PC-9 (cell line): ENCODE data around the gene CCDC134. TPM values are rescaled to one million over a fixed set of nuclear protein-coding genes. Genes with fewer than 3 reads are reported as not detected.

Experiments
- BruUV-seq: library from RNA; stranded (reverse); fragments of 400-500 nt; replicated peaks from 2 replicates; lab custom pipeline; 2021; lab: Mats Ljungman, UMichigan
- CTCF ChIA-PET: fragments of 300-600 bp; sonication (Branson Sonifier 250); formaldehyde crosslinking; loops from one replicate; lab custom pipeline; 2022; ENCODE audit warnings: antibody characterized with exemption; lab: Charles Lee
- POLR2A ChIA-PET: fragments of 300-600 bp; sonication (Branson Sonifier 250); formaldehyde crosslinking; loops from one replicate; lab custom pipeline; 2022; ENCODE audit warnings: antibody characterized with exemption; ENCODE audit not compliant: unreplicated experiment; lab: Charles Lee
- DNase-seq, 2 experiments: peaks; one replicate each; pipeline versions ENCODE4 v3.0.0 to v3.0.0-alpha.2; 2015 to 2022; ENCODE audit warnings: mixed read lengths in 1 of 2
- H2AFZ ChIP-seq: fragments of 200-600 bp; sonication (generic); 2 replicates; pipeline ENCODE4 v1.8.1; 2017; ENCODE audit warnings: antibody characterized with exemption
- H3F3A ChIP-seq: fragments of 200-600 bp; sonication (generic); 2 replicates; pipeline ENCODE4 v1.8.1; 2017; ENCODE audit warnings: antibody characterized with exemption, mild to moderate bottlenecking, low read depth; ENCODE audit not compliant: insufficient read depth
- H3K27ac ChIP-seq: fragments of 200-600 bp; sonication (generic); 2 replicates; pipeline ENCODE4 v1.6.1; 2016; ENCODE audit warnings: mixed run types
- H3K27me3 ChIP-seq: fragments of 200-600 bp; sonication (generic); 2 replicates; pipeline ENCODE4 v1.6.1; 2016; ENCODE audit warnings: low read depth, mixed run types; ENCODE audit not compliant: insufficient read depth
- H3K36me3 ChIP-seq: fragments of 200-600 bp; sonication (generic); 2 replicates; pipeline ENCODE4 v1.6.1; 2016; ENCODE audit warnings: low read depth, mixed run types
- H3K4me1 ChIP-seq: fragments of 200-600 bp; sonication (generic); replicated peaks from 2 replicates; pipeline ENCODE4 v1.6.1; 2016; ENCODE audit warnings: mixed run types; ENCODE audit not compliant: insufficient read depth
- H3K4me2 ChIP-seq: fragments of 200-600 bp; sonication (generic); 2 replicates; pipeline ENCODE4 v1.6.1; 2017; ENCODE audit warnings: mixed run types
- H3K4me3 ChIP-seq: fragments of 200-600 bp; sonication (generic); 2 replicates; pipeline ENCODE4 v1.6.1; 2016; ENCODE audit warnings: mixed run types
- H3K79me2 ChIP-seq: fragments of 200-600 bp; sonication (generic); 2 replicates; pipeline ENCODE4 v1.6.1; 2017; ENCODE audit warnings: low read depth, mixed run types
- H3K9me2 ChIP-seq: fragments of 200-600 bp; sonication (generic); 2 replicates; pipeline ENCODE4 v1.8.1; 2017; ENCODE audit warnings: mild to moderate bottlenecking; ENCODE audit not compliant: insufficient read depth
- H3K9me3 ChIP-seq: fragments of 200-600 bp; sonication (generic); 2 replicates; pipeline ENCODE4 v1.8.1; 2016; ENCODE audit warnings: low read depth; ENCODE audit not compliant: insufficient read depth
- H4K20me1 ChIP-seq: fragments of 200-600 bp; sonication (generic); 2 replicates; pipeline ENCODE4 v1.8.1; 2017; ENCODE audit not compliant: insufficient read depth
- EZH2 ChIP-seq: fragments of 200-600 bp; sonication (generic); IDR thresholded peaks from 2 replicates; pipeline ENCODE4 v1.8.0; 2017; ENCODE audit warnings: antibody characterized with exemption, low read depth
- intact Hi-C: fragments of 100-400 bp; cut with micrococcal nuclease; formaldehyde crosslinking; loops from one replicate; pipeline ENCODE4 v1.10.0; 2022; ENCODE audit not compliant: unreplicated experiment
- total RNA-seq: library from RNA; stranded (reverse); gene quantifications from 2 replicates; pipeline ENCODE4 v1.2.3, GENCODE V29; 2021
- TF ChIP-seq, protein P1 (sequence below): fragments of 200-600 bp; sonication (generic); conservative IDR thresholded peaks from 2 replicates; pipeline ENCODE4 v1.6.1; 2017; ENCODE audit warnings: mixed run types, antibody characterized with exemption, mild to moderate bottlenecking, moderate library complexity

Gene CCDC134
- total RNA-seq, 1 experiment from 2014 or later: 29.0 TPM

- intact Hi-C loops: loop anchor here (2.0 kb wide), 1 partner anchor 18 kb away; no protein-coding TSS in a partner anchor
- Histone ChIP-seq H3K79me2 (peaks cover 100% of the 10 kb centered on the region), H3K27ac (peak overlapping the region; percentile 80), H2AFZ (no peak overlapping the region), H3K4me2 (peak overlapping the region; percentile 60), H3K4me3 (peak overlapping the region; percentile 25), H3K9me3 (no peaks in the 10 kb centered on the region), H4K20me1 (0 out of 2 replicates have a peak, but pooled peaks cover 5% of the 10 kb centered on the region), H3K36me3 (peaks cover 46% of the 10 kb centered on the region), H3K4me1 (peaks cover 84% of the 10 kb centered on the region), H3K27me3 (no peaks in the 10 kb centered on the region), H3F3A (peaks cover 72% of the 10 kb centered on the region), H3K9me2 (no peaks in the 10 kb centered on the region)
- DNase-seq: peak in 1 of 2 experiments; percentile 84
- TF ChIP-seq EZH2: no peak
- TF ChIP-seq, protein P1, sequence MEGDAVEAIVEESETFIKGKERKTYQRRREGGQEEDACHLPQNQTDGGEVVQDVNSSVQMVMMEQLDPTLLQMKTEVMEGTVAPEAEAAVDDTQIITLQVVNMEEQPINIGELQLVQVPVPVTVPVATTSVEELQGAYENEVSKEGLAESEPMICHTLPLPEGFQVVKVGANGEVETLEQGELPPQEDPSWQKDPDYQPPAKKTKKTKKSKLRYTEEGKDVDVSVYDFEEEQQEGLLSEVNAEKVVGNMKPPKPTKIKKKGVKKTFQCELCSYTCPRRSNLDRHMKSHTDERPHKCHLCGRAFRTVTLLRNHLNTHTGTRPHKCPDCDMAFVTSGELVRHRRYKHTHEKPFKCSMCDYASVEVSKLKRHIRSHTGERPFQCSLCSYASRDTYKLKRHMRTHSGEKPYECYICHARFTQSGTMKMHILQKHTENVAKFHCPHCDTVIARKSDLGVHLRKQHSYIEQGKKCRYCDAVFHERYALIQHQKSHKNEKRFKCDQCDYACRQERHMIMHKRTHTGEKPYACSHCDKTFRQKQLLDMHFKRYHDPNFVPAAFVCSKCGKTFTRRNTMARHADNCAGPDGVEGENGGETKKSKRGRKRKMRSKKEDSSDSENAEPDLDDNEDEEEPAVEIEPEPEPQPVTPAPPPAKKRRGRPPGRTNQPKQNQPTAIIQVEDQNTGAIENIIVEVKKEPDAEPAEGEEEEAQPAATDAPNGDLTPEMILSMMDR: no peak
- ChIA-PET CTCF (interaction anchor here (0.9 kb wide), 1 partner anchor 84 kb away, joined by 3 read pairs; no protein-coding TSS in a partner anchor), POLR2A (no interaction called here)
- BruUV-seq: no TSS peak
These were observed 40.7 kb downstream of the CCDC134 start for GRCh38 chr22:41841085-41841712.

DNA sequence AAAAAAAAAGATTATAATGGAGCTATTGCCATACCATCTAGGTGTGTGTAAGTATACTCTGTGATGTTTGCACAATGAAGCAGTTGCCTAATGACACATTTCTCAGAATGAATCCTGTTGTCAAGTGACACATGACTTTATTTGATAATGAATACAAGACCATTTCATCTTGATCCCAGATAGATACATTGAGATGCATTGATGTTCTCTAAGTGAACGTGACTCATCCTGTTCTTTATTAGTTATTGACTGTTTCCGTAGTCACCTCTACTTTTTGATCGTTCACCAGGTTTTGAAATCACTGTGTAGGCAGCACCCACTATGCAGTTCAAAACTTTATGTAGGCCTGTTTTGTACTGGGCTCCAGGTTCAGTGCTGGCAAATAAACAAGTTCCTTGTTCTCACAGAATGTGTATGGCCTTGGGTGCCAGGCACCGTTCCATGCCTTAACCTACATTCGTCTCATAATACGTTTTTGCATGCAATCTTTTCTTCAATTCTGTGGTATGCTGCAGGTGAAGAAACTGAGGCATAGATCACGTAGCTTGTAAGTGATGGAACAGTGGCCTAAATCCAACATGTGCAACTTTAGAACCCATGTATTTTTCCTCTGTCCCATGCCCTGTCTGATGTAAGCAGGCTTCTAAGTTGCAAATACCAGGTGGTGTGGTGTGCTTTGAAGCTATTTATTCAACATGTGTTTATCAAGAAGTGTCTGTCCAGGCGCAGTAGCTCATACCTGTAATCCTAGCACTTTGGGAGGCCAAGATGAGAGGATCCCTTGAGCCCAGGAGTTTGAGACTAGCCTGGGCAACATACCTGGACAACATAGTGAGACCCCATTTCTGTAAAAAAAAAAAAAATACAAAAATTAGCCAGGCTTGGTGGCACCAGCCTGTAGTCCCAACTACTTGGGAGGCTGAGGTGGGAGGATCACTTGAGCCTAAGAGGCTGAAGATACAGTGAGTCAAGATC, 42.8 kb downstream of the CCDC134 start:
- Histone ChIP-seq H3K4me3 (no peak overlapping the region), H3K4me2 (peak overlapping the region; percentile 60), H3K9me3 (no peaks in the 10 kb centered on the region), H3K36me3 (peaks cover 32% of the 10 kb centered on the region), H3F3A (peaks cover 83% of the 10 kb centered on the region), H3K9me2 (no peaks in the 10 kb centered on the region), H3K79me2 (peaks cover 97% of the 10 kb centered on the region), H2AFZ (no peak overlapping the region), H3K27ac (peak overlapping the region; percentile 80), H3K4me1 (peaks cover 99% of the 10 kb centered on the region), H4K20me1 (0 out of 2 replicates have a peak, but pooled peaks cover 5% of the 10 kb centered on the region), H3K27me3 (no peaks in the 10 kb centered on the region)
- CTCF ChIA-PET: no interaction called here
- no peak for TF ChIP-seq EZH2
- TF ChIP-seq, protein P1: no peak
- POLR2A ChIA-PET: interaction anchor here (0.7 kb wide), 1 partner anchor 1671 kb away, joined by 9 read pairs; no protein-coding TSS in a partner anchor
- intact Hi-C loops: no loop called here
- peak in 1 of 2 experiments; percentile 82 for DNase-seq
- BruUV-seq: no TSS peak

DNA sequence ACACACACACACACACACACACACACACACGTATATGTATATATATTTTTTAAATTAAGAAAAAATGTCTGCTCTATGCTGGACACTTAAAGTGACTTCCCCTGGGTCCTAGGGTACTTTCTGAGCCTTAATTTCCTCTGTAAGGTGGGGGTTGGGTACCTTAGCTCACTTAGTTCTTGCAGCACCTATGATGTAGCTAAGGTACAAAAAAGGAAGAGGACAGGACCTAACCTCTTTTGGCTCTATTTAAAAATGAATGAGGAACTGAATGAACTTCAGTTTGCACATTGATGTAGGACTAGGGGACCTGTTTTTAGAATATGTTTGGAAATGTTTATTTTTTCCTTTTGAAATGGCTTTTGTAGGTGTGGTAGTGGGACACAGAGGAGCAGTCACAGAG, 43.6 kb downstream of the CCDC134 start:
- peaks cover 99% of the 10 kb centered on the region for H3K4me1 ChIP-seq
- H3K27me3 ChIP-seq: no peaks in the 10 kb centered on the region
- no peak for DNase-seq
- H3K4me2 ChIP-seq: peak overlapping the region; percentile 77
- peaks cover 97% of the 10 kb centered on the region for H3K79me2 ChIP-seq
- H2AFZ ChIP-seq: no peak overlapping the region
- peak overlapping the region; percentile 80 for H3K27ac ChIP-seq
- CTCF ChIA-PET: no interaction called here
- 0 out of 2 replicates have a peak, but pooled peaks cover 5% of the 10 kb centered on the region for H4K20me1 ChIP-seq
- BruUV-seq: no TSS peak
- peaks cover 76% of the 10 kb centered on the region for H3F3A ChIP-seq
- no peaks in the 10 kb centered on the region for H3K9me3 ChIP-seq
- intact Hi-C loops: loop anchor here (1.0 kb wide), 2 partner anchors 12 to 13 kb away; no protein-coding TSS in a partner anchor
- no peaks in the 10 kb centered on the region for H3K9me2 ChIP-seq
- peaks cover 27% of the 10 kb centered on the region for H3K36me3 ChIP-seq
- TF ChIP-seq, protein P1: no peak
- TF ChIP-seq EZH2: no peak
- peak overlapping the region; percentile 31; the same call in 1 of the 2 replicates for H3K4me3 ChIP-seq
- POLR2A ChIA-PET: interaction anchor here (1.1 kb wide), 1 partner anchor 147 kb away, joined by 17 read pairs; no protein-coding TSS in a partner anchor
